PC-9 (cell line): Measurements from ENCODE around the gene SHANK1. TPM values are rescaled to one million over a fixed set of nuclear protein-coding genes. Genes with fewer than 3 reads are reported as not detected.

Experiments
- BruUV-seq: library from RNA; stranded (reverse); fragments of 400-500 nt; replicated peaks from 2 replicates; lab custom pipeline; 2021; lab: Mats Ljungman, UMichigan
- CTCF ChIA-PET: fragments of 300-600 bp; sonication (Branson Sonifier 250); formaldehyde crosslinking; loops from one replicate; lab custom pipeline; 2022; ENCODE audit warnings: antibody characterized with exemption; lab: Charles Lee
- POLR2A ChIA-PET: fragments of 300-600 bp; sonication (Branson Sonifier 250); formaldehyde crosslinking; loops from one replicate; lab custom pipeline; 2022; ENCODE audit warnings: antibody characterized with exemption; ENCODE audit not compliant: unreplicated experiment; lab: Charles Lee
- DNase-seq, 2 experiments: peaks; one replicate each; pipeline versions ENCODE4 v3.0.0 to v3.0.0-alpha.2; 2015 to 2022; ENCODE audit warnings: mixed read lengths in 1 of 2
- H2AFZ ChIP-seq: fragments of 200-600 bp; sonication (generic); 2 replicates; pipeline ENCODE4 v1.8.1; 2017; ENCODE audit warnings: antibody characterized with exemption
- H3F3A ChIP-seq: fragments of 200-600 bp; sonication (generic); 2 replicates; pipeline ENCODE4 v1.8.1; 2017; ENCODE audit warnings: antibody characterized with exemption, mild to moderate bottlenecking, low read depth; ENCODE audit not compliant: insufficient read depth
- H3K27ac ChIP-seq: fragments of 200-600 bp; sonication (generic); 2 replicates; pipeline ENCODE4 v1.6.1; 2016; ENCODE audit warnings: mixed run types
- H3K27me3 ChIP-seq: fragments of 200-600 bp; sonication (generic); 2 replicates; pipeline ENCODE4 v1.6.1; 2016; ENCODE audit warnings: low read depth, mixed run types; ENCODE audit not compliant: insufficient read depth
- H3K36me3 ChIP-seq: fragments of 200-600 bp; sonication (generic); 2 replicates; pipeline ENCODE4 v1.6.1; 2016; ENCODE audit warnings: low read depth, mixed run types
- H3K4me1 ChIP-seq: fragments of 200-600 bp; sonication (generic); replicated peaks from 2 replicates; pipeline ENCODE4 v1.6.1; 2016; ENCODE audit warnings: mixed run types; ENCODE audit not compliant: insufficient read depth
- H3K4me2 ChIP-seq: fragments of 200-600 bp; sonication (generic); 2 replicates; pipeline ENCODE4 v1.6.1; 2017; ENCODE audit warnings: mixed run types
- H3K4me3 ChIP-seq: fragments of 200-600 bp; sonication (generic); 2 replicates; pipeline ENCODE4 v1.6.1; 2016; ENCODE audit warnings: mixed run types
- H3K79me2 ChIP-seq: fragments of 200-600 bp; sonication (generic); 2 replicates; pipeline ENCODE4 v1.6.1; 2017; ENCODE audit warnings: low read depth, mixed run types
- H3K9me2 ChIP-seq: fragments of 200-600 bp; sonication (generic); 2 replicates; pipeline ENCODE4 v1.8.1; 2017; ENCODE audit warnings: mild to moderate bottlenecking; ENCODE audit not compliant: insufficient read depth
- H3K9me3 ChIP-seq: fragments of 200-600 bp; sonication (generic); 2 replicates; pipeline ENCODE4 v1.8.1; 2016; ENCODE audit warnings: low read depth; ENCODE audit not compliant: insufficient read depth
- H4K20me1 ChIP-seq: fragments of 200-600 bp; sonication (generic); 2 replicates; pipeline ENCODE4 v1.8.1; 2017; ENCODE audit not compliant: insufficient read depth
- CTCF ChIP-seq: fragments of 200-600 bp; sonication (generic); conservative IDR thresholded peaks from 2 replicates; pipeline ENCODE4 v1.6.1; 2017; ENCODE audit warnings: mixed run types, antibody characterized with exemption, mild to moderate bottlenecking, moderate library complexity
- EZH2 ChIP-seq: fragments of 200-600 bp; sonication (generic); IDR thresholded peaks from 2 replicates; pipeline ENCODE4 v1.8.0; 2017; ENCODE audit warnings: antibody characterized with exemption, low read depth
- intact Hi-C: fragments of 100-400 bp; cut with micrococcal nuclease; formaldehyde crosslinking; loops from one replicate; pipeline ENCODE4 v1.10.0; 2022; ENCODE audit not compliant: unreplicated experiment
- total RNA-seq: library from RNA; stranded (reverse); gene quantifications from 2 replicates; pipeline ENCODE4 v1.2.3, GENCODE V29; 2021

SHANK1 gene
- total RNA-seq, 1 experiment from 2014 or later, result not detected

GRCh38 chr19:50710612-50711011 is 9.0 kb downstream of the SHANK1 start:
- no peak overlapping the region for H2AFZ ChIP-seq
- no TSS peak for BruUV-seq
- H3K36me3 ChIP-seq, result no peaks in the 10 kb centered on the region
- ChIA-PET POLR2A (no interaction called here), CTCF (no interaction called here)
- H3K9me3 ChIP-seq, result no peaks in the 10 kb centered on the region
- no peaks in the 10 kb centered on the region for H3F3A ChIP-seq
- no peaks in the 10 kb centered on the region for H3K4me1 ChIP-seq
- H3K9me2 ChIP-seq, result no peaks in the 10 kb centered on the region
- intact Hi-C loops, result no loop called here
- peaks cover 92% of the 10 kb centered on the region for H3K27me3 ChIP-seq
- no peaks in the 10 kb centered on the region for H3K79me2 ChIP-seq
- H3K27ac ChIP-seq, result no peak overlapping the region
- TF ChIP-seq CTCF (no peak), EZH2 (no peak)
- no peak overlapping the region for H3K4me3 ChIP-seq
- H3K4me2 ChIP-seq, result no peak overlapping the region
- no peak for DNase-seq
- H4K20me1 ChIP-seq, result no peaks in the 10 kb centered on the region

GRCh38 chr19:50710094-50710493 is 9.5 kb downstream of the SHANK1 start:
- ChIA-PET CTCF (no interaction called here), POLR2A (no interaction called here)
- no peak overlapping the region for H2AFZ ChIP-seq
- intact Hi-C loops, result no loop called here
- H3K27ac ChIP-seq, result no peak overlapping the region
- no TSS peak for BruUV-seq
- no peaks in the 10 kb centered on the region for H3F3A ChIP-seq
- DNase-seq, result no peak
- H3K4me1 ChIP-seq, result no peaks in the 10 kb centered on the region
- H3K4me3 ChIP-seq, result no peak overlapping the region
- no peaks in the 10 kb centered on the region for H3K79me2 ChIP-seq
- peaks cover 91% of the 10 kb centered on the region for H3K27me3 ChIP-seq
- no peak overlapping the region for H3K4me2 ChIP-seq
- TF ChIP-seq CTCF (no peak), EZH2 (no peak)
- no peaks in the 10 kb centered on the region for H3K9me2 ChIP-seq
- H3K9me3 ChIP-seq, result no peaks in the 10 kb centered on the region
- H3K36me3 ChIP-seq, result no peaks in the 10 kb centered on the region
- H4K20me1 ChIP-seq, result 0 out of 2 replicates have a peak, but pooled peaks cover 2% of the 10 kb centered on the region

- Histone ChIP-seq H3K4me3 (no peak overlapping the region), H4K20me1 (peaks cover 5% of the 10 kb centered on the region; the same call in 1 of the 2 replicates), H3K4me1 (no peaks in the 10 kb centered on the region), H3K9me3 (no peaks in the 10 kb centered on the region), H3K4me2 (no peak overlapping the region), H3K79me2 (no peaks in the 10 kb centered on the region), H3F3A (no peaks in the 10 kb centered on the region), H3K36me3 (no peaks in the 10 kb centered on the region), H3K27ac (no peak overlapping the region), H3K9me2 (no peaks in the 10 kb centered on the region), H3K27me3 (peaks cover 91% of the 10 kb centered on the region), H2AFZ (no peak overlapping the region)
- no peak for DNase-seq
- POLR2A ChIA-PET, result no interaction called here
- no peak for TF ChIP-seq CTCF
- no peak for TF ChIP-seq EZH2
- CTCF ChIA-PET, result no interaction called here
- no TSS peak for BruUV-seq
- intact Hi-C loops, result loop anchor here (10.0 kb wide), 1 partner anchor 306 kb away; the partner anchor contains the start of gene KLK10
Observed at GRCh38 chr19:50708179-50708879, 11.3 kb downstream of the SHANK1 start.
